Fibroblast of gingiva (primary cell): ENCODE measurements around the gene MYO3B.
"Not testable (repeated sequence)": the region's sequence is repeated elsewhere in the genome, so short reads cannot be mapped to it uniquely, and the experiment has no call there.

Experiments
- DNase-seq: peaks from one replicate; pipeline ENCODE4 v3.0.0-alpha.2; 2011; ENCODE audit warnings: low read depth

The MYO3B gene

GRCh38 chr2:170509452-170510193 lies 331.7 kb downstream of the MYO3B start:
- DNase-seq: no peak

GRCh38 chr2:170512266-170512665 lies 334.3 kb downstream of the MYO3B start:
- DNase-seq: no peak

DNA sequence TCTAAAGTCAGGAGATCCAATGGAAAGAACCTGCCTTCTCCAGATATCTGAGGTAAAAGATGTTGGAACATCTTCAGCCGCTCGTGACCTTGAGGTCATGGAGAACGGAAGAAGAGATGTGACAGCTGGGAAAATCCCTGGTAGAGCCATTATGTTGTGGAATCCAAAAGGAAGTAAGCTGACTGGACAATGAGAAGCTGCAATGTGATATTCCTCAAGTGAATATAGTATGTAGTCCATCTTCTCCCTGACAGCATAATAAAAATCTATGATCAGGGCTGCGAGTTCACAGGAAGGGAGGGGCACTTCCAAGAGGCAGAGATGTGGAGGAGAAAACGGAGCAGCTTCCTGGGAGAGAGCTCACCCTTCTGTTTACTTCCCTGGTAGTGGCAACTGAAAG lies 336.2 kb downstream of the MYO3B start:
- DNase-seq: no peak

DNA sequence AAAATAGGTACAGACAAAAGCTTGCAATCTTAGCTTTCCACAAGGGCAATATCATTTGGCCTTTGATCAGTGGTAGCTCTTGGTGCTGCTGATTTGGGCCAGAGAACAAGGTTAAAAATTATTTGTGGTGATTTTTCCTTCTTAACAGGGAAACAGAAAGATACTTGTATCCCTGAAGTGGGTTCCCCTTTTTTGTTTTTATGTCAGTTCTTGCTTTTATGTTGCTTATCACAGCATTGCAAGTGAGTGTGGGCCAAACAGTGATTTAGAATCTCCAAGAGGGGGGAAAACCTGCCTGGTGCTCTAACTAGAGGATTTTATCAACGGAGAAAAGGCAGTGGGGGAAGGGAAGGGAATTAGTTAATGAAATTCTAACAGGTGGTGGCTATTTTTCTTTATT lies 339.6 kb downstream of the MYO3B start:
- no peak for DNase-seq

DNA sequence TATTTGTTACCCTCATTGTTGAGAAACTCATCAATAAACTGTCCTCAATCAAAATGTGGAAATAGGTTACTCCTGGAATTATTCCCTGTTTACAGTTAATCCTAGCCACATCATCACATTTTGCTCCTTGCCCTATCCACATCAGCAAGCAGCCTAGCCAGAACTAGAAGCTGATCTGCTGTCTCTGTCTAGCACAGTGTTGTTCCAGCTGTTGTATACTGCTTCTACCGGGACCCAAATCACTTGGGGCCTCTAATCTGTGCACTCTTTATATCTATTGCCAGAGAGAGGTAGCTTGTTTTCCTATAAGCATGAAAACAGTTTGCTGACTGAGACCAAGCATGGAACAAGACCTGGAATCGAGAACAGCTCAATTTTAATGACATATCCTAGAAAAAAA lies 341.0 kb downstream of the MYO3B start:
- DNase-seq: no peak

DNA sequence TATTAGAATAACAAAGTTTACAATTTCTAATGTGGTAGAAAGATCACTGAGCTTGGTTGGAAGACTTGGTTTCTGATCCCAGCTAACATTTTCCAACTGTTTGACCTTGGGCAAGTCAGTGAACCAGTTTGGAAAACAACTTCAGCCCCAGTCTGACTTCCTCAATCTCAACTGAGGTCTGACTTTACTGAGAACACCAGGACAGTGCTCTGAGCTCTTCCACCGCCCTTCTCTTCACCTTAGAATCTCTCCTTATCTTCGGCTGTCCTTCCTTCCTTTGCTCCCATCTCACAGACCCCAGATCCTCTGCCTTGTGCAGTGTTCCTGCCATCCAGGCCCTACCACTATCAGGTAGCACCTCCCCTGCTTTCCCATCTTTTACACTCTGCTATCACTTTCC lies 343.4 kb downstream of the MYO3B start:
- no peak for DNase-seq

GRCh38 chr2:170523506-170523905 lies 345.6 kb downstream of the MYO3B start:
- DNase-seq: no peak

- DNase-seq: no peak
These were observed 347.1 kb downstream of the MYO3B start for GRCh38 chr2:170524828-170525565.

- DNase-seq: peak; percentile 94
These were observed 347.6 kb downstream of the MYO3B start for GRCh38 chr2:170525566-170525900.

DNA sequence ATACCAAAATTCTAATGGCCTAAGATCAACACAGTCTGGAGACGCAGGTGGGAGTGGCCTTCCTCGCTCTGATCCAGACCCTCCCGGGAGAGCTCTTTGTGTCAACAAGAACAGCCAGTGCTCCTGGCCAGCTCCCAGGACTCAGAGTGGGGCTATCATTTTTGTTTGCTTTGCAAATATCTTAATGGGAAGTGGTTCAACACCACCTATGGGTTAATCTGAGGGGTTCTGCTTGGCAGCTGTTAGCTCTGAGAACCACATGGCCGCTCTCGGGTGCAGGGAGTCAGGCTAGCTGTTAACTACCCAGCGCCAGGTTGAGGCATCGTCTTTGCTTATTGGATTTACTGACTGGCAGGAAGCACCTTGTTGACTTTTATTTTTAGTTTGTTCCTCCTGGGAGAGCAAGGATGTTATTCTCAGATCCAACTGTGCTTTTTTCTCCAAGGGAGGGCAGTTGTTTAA lies 352.4 kb downstream of the MYO3B start:
- DNase-seq: peak; percentile 79

- DNase-seq: no peak
These were observed 353.0 kb downstream of the MYO3B start for GRCh38 chr2:170530803-170531564.

- DNase-seq: no peak
These were observed 353.9 kb downstream of the MYO3B start for GRCh38 chr2:170531876-170532275.

GRCh38 chr2:170533156-170533555 lies 355.2 kb downstream of the MYO3B start:
- no peak for DNase-seq

DNA sequence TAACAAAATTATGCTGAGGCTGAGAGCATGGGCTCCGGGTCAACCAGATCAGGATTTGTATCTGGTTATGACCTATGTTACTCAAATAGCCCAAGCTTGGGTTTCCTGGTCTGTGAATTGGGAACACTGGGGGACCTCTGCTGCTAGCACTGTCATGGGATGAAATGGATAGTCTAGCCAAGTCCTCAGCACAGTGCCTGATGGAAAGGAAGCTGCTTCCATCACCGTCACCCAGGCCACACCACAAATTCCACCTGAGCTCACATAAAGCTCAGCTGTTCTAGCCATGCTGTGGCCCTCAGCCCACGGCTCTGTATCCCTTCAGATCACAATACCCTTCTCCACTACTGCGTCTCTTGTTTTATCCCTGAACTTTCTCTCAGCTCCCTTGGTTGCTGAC lies 357.6 kb downstream of the MYO3B start:
- no peak for DNase-seq

GRCh38 chr2:170544817-170545216 lies 366.9 kb downstream of the MYO3B start:
- no peak for DNase-seq

DNA sequence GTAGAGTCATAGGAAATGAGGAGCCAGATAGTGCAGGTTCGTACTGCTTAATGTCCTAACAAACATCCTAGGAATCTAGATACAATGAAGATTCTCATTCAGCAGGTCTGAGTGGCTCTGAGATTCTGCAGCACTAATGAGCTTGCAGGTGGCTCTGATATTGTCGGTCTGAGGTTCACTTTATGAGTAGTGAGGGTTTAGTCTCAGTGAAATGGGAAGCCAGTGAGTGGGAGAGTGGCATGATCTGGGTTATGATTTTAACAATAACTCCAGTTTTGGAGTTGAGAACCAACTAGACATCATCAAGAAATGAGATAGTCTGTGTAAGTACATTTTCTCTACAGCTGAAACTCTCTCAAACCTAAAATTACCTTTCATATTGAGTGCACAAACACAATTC lies 370.4 kb downstream of the MYO3B start:
- no peak for DNase-seq

DNA sequence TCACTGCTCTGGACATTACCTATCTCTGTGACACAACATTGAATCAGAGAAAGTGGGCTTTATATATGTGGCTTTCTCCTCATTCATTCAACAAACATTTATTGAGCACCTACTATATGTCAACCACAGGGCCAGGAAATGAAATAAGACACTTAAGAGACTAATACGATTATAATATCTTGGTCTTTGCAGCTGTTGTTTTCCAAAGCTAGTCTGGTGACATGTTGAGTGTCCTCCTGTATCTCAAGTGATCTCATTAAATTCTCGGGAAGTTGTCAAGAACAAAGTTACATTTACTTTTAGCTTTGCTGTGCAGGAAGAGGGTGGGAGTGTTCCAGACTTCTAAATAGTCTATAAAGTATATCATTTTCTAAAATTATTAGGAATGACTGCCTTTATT lies 372.6 kb downstream of the MYO3B start:
- DNase-seq: no peak

- DNase-seq: not testable (repeated sequence)
These were observed 374.0 kb downstream of the MYO3B start for GRCh38 chr2:170551899-170552298.

DNA sequence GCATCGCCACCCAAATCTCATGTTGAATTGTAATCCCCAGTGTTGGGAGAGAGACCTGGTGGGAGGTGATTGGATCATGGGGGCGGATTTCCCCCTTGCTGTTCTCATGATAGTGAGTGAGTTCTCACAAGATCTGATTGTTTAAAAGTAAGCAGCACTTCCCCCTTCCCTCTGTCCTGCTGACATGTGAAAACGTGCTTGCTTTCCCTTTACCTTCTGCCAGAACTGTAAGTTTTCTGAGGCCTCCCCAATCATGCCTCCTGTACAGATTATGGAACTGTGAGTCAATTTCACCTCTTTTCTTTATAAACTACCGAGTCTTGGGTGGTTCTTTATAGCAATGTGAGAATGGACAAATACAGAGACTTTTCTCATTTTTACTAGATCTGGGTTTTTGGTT lies 375.8 kb downstream of the MYO3B start:
- no peak for DNase-seq

GRCh38 chr2:170554278-170554955 lies 376.5 kb downstream of the MYO3B start:
- peak; percentile 99 for DNase-seq

GRCh38 chr2:170562928-170563327 lies 385.0 kb downstream of the MYO3B start:
- DNase-seq: no peak

- DNase-seq: no peak
These were observed 385.5 kb downstream of the MYO3B start for GRCh38 chr2:170563401-170563800.
